HPDE6-E6E7 (cell line): ENCODE results near the gene BMPR2.
"Not testable (repeated sequence)": the region's sequence is repeated elsewhere in the genome, so short reads cannot be mapped to it uniquely, and the experiment has no call there.

Experiments used
- DNase-seq: peaks from one replicate; pipeline ENCODE4 v3.0.0; 2011; ENCODE audit warnings: missing footprints; ENCODE audit errors: extremely low spot score

The BMPR2 gene

DNA sequence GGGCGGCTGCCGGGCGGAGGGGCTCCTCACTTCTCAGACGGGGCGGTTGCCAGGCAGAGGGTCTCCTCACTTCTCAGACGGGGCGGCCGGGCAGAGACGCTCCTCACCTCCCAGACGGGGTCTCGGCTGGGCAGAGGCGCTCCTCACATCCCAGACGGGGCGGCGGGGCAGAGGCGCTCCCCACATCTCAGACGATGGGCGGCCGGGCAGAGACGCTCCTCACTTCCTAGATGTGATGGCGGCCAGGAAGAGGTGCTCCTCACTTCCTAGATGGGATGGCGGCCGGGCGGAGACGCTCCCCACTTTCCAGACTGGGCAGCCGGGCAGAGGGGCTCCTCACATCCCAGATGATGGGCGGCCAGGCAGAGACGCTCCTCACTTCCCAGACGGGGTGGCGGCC is 159.2 kb downstream of the BMPR2 start:
- not testable (repeated sequence) for DNase-seq

DNA sequence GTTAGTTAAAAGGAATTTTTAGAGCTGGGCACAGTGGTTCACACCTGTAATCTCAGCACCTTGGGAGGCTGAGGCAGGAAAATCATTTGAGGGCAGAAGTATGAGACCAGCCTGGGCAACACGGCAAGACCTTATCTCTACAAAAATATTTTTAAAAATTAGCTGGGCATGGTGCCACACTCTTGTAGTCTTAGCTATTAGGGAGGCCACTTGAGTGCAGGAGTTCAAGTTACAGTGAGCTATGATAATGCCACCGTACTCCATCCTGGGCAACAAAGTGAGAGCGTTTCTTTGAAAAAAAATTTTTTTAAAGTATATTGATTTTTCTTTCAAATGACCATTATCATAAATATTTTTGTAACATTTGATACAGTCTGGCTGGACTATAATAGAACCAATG is 165.0 kb downstream of the BMPR2 start:
- DNase-seq, result no peak

GRCh38 chr2:202542142-202542541 is 166.0 kb downstream of the BMPR2 start:
- no peak for DNase-seq

- DNase-seq, result no peak
Measured at GRCh38 chr2:202545523-202545922, 169.4 kb downstream of the BMPR2 start.

GRCh38 chr2:202545931-202546330 is 169.8 kb downstream of the BMPR2 start:
- DNase-seq, result no peak

GRCh38 chr2:202546499-202547141 is 170.5 kb downstream of the BMPR2 start:
- DNase-seq, result not testable (repeated sequence)

GRCh38 chr2:202548240-202548639 is 172.1 kb downstream of the BMPR2 start:
- no peak for DNase-seq

DNA sequence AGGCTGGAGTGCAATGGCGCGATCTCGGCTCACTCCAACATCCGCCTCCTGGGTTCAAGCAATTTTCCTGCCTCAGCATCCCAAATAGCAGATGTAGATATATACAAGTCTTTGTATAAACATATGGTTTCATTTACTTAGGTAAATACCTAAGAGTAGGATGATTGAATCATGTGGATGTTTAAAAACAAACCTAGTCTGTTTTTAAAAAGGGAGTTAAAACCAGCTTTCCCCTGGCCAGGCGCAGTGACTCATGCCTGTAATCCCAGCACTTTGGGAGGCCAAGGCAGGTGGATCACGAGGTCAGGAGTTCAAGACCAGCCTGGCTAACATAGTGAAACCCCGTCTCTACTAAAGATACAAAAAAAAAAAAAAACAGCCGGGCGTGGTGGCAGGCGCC is 174.9 kb downstream of the BMPR2 start:
- DNase-seq, result not testable (repeated sequence)

DNA sequence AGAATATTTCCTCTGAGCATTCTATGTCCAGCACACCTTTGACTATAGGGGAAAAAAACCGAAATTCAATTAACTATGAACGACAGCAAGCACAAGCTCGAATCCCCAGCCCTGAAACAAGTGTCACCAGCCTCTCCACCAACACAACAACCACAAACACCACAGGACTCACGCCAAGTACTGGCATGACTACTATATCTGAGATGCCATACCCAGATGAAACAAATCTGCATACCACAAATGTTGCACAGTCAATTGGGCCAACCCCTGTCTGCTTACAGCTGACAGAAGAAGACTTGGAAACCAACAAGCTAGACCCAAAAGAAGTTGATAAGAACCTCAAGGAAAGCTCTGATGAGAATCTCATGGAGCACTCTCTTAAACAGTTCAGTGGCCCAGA is 179.2 kb downstream of the BMPR2 start:
- DNase-seq, result no peak

GRCh38 chr2:202560200-202560599 is 184.1 kb downstream of the BMPR2 start:
- DNase-seq, result no peak

DNA sequence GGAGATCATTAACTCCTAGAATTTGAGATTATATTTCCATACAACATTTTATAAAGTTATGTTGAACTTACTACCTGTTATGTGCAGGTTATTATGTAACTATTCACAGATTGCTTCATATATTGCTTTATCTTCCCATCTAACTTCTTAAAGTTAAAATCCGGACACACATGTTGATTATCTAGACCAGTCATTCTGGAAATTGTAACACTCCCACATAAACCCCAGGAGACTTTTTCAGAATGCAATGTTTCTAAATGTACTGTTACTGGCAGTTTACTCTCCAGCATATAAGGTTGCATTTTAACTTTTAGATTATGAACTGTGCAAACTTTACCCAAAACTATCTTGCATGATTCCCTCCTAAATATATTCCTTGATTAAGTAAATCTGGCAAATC is 188.1 kb downstream of the BMPR2 start:
- DNase-seq, result no peak

- no peak for DNase-seq
Measured at GRCh38 chr2:202566286-202566685, 190.2 kb downstream of the BMPR2 start.

- no peak for DNase-seq
Measured at GRCh38 chr2:202574541-202574940, 198.4 kb downstream of the BMPR2 start.

DNA sequence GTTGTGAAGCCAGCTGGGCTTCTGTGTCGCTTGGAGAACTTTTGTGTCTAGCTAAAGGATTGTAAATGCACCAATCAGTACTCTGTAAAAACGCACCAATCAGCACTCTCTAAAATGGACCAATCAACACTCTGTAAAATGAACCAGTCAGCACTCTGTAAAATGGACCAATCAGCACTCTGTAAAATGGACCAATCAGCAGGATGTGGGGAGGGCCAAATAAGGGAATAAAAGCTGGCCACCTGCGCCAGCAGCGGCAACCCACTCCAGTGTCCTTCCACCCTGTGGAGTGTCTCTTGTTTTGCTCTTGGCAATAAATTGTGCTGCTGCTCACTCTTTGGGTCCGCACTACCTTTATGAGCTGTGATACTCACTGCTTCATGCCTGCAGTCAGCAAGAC is 199.1 kb downstream of the BMPR2 start:
- not testable (repeated sequence) for DNase-seq

DNA sequence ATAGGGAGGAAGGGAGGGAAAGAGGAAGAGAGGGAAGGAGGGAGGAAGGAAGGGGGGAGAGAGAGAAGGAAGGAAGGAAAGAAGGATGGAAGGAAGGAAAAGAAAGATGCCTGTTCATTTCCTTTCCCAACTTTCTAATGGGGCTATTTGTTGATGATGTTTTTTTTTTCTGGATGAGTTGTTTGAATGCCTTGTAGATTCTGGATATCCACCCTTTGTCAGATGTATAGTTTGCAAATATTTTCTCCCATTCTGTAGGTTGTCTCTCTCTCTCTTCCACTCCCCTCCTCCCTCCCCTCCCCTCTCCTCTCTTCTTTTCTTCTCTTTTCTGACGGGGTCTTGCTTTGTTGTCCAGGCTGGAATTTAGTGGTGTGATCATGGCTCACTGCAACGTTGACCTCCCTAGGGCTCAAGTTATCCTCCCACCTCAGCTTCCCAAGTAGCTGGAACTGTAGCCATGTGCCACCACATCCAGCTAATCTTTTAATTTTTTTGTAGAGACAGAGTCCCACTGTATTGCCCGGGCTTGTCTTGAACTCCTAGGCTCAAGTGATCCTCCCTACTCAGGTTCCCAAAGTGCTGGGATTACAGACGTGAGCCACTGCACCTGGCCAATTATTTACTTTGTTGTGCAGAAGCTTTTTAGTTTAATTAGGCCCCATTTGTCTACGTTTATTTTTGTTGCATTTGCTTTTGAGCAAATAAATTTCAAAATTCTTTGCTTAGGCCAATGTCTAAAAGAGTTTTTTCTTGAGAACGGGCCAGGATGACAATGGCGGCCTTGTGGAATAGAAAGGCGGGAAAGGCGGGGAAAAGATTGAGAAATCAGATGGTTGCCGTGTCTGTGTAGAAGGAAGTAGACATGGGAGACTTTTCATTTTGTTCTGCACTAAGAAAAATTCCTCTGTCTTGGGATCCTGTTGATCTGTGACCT is 201.4 kb downstream of the BMPR2 start:
- no peak for DNase-seq

DNA sequence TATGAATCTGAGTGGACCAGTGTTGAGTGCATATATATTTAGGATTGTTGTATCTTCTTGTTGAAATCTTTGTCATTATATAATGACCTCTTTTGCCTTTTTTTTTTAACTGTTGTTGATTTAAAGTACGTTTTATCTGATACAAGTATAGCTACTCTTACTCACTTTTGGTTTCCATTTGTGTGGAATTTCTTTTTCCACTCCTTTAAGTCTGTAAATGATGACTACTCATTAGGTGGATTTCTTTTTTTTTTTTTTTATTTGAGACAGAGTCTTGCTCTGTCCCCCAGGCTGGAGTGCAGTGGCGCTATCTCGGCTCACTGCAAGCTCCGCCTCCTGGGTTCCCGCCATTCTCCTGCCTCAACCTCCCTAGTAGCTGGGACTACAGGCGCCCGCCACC is 206.7 kb downstream of the BMPR2 start:
- DNase-seq, result not testable (repeated sequence)

DNA sequence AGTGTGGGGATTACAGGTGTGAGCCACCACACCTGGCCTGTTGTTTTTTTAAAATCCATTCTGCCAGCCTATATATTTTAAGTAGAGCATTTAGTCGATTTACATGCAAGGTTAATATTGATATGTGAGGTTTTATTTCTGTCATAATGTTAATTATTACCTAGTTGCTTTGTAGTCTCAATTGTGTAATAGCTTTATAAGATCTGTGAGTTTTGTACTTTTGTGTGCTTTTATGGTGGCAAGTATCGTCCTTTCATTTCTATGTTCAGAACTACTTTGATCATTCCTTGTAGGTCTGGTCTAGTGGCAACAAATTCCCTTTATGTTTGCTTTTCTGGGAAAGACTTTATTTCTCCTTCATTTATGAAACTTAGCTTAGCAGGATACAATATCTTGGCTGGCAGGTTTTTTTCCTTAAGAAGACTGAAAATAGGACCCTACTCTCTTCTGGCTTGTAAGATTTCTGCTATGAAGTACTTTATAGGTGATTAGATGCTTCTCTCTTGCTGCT is 207.6 kb downstream of the BMPR2 start:
- DNase-seq, result no peak

DNA sequence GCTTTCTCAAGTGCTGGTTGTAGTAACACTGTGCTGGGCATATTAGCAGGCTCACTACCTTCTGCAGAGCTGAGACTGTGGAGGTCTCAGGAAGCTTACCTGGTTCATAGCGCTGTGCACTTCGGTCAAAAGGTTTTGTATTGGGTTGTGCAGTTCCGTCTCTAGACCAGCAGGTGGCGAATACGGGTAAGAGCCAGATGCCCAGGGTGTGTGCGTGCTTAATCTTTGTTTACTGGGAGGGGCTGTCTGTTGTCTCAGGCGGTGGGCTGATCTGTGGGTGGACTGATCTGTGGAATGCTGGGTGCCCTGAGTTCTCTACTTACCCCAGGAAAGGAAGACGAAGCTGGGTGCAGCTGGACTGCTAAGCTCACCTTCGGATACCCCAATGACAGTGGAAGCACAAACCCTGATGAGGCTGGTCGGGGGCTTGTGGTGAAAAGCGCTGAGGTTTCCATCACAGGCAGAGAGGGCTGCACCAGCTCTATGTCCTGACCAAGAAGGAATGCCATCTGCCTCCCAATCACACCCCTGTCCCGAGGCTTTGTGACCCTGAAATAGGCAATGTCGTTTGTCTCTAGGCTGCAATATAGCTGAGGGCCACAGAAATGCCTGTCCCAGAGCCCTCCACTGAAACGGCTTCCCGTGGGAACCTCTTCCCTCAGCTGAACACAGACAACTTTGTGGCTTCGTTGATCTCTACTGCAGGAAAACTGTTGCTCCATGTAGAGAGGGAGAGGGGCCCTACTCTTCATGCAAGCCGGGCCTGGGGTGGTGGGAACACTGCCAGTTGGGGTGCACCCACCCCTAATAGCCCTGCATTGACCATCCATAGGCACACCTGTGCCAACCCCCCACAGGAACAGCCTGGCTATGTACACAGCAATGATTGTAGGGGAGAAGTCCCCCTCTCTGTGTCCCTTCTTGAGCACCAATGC is 212.8 kb downstream of the BMPR2 start:
- peak; percentile 66 for DNase-seq

- no peak for DNase-seq
Measured at GRCh38 chr2:202589582-202589949, 213.4 kb downstream of the BMPR2 start.

GRCh38 chr2:202592566-202592965 is 216.4 kb downstream of the BMPR2 start:
- DNase-seq, result no peak

- no peak for DNase-seq
Measured at GRCh38 chr2:202599105-202599504, 223.0 kb downstream of the BMPR2 start.

- DNase-seq, result no peak
Measured at GRCh38 chr2:202599911-202600310, 223.8 kb downstream of the BMPR2 start.
